A673 (cell line): ENCODE results near the gene TMIE.

ENCODE experiments used
- EZH2 ChIP-seq: fragments of 200-600 bp; sonication (generic); IDR thresholded peaks from 2 replicates; pipeline ENCODE4 v1.6.1; 2017; ENCODE audit warnings: borderline replicate concordance, low read depth, mild to moderate bottlenecking, mixed read lengths, antibody characterized with exemption, low read length; ENCODE audit not compliant: poor library complexity, severe bottlenecking
- TF ChIP-seq, protein P1 (sequence below): fragments of 300-800, 200-600 bp; sonication (generic); conservative IDR thresholded peaks from 2 replicates; pipeline ENCODE4 v1.5.1; 2017; ENCODE audit warnings: low read depth, mild to moderate bottlenecking, antibody characterized with exemption, low read length, moderate library complexity, mixed read lengths

DNA sequence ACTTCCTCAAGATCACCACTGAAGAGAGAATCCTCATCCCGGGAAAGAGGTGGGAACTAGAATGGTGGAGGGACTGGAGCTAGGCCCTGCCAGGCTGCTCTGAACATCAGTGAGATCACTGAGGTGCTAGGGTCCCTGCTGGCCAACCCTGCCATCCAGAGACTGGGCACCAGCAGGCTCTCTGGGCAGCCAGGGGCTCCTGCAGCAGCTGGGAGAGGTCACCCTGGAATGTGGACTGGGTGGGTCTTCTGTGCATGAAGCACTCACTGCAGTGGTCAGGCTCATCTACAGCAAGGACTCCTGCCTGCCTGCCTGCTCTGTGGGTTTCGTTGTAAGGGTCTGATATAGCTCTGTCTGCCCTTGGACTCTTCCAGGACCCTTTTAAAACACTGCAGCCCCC lies 32.6 kb upstream of the TMIE start:
- TF ChIP-seq, protein P1, sequence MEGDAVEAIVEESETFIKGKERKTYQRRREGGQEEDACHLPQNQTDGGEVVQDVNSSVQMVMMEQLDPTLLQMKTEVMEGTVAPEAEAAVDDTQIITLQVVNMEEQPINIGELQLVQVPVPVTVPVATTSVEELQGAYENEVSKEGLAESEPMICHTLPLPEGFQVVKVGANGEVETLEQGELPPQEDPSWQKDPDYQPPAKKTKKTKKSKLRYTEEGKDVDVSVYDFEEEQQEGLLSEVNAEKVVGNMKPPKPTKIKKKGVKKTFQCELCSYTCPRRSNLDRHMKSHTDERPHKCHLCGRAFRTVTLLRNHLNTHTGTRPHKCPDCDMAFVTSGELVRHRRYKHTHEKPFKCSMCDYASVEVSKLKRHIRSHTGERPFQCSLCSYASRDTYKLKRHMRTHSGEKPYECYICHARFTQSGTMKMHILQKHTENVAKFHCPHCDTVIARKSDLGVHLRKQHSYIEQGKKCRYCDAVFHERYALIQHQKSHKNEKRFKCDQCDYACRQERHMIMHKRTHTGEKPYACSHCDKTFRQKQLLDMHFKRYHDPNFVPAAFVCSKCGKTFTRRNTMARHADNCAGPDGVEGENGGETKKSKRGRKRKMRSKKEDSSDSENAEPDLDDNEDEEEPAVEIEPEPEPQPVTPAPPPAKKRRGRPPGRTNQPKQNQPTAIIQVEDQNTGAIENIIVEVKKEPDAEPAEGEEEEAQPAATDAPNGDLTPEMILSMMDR, result no peak
- no peak for TF ChIP-seq EZH2
